GM21619 (cell line): ENCODE data around the gene DPEP1.
"Not testable (repeated sequence)": the region's sequence is repeated elsewhere in the genome, so short reads cannot be mapped to it uniquely, and the experiment has no call there.

ENCODE experiments used
- ATAC-seq: cut with Tn5 transposase; IDR thresholded peaks from one replicate; pipeline ENCODE4 v1.9.1; 2021; ENCODE audit not compliant: unreplicated experiment

DPEP1 gene

DNA sequence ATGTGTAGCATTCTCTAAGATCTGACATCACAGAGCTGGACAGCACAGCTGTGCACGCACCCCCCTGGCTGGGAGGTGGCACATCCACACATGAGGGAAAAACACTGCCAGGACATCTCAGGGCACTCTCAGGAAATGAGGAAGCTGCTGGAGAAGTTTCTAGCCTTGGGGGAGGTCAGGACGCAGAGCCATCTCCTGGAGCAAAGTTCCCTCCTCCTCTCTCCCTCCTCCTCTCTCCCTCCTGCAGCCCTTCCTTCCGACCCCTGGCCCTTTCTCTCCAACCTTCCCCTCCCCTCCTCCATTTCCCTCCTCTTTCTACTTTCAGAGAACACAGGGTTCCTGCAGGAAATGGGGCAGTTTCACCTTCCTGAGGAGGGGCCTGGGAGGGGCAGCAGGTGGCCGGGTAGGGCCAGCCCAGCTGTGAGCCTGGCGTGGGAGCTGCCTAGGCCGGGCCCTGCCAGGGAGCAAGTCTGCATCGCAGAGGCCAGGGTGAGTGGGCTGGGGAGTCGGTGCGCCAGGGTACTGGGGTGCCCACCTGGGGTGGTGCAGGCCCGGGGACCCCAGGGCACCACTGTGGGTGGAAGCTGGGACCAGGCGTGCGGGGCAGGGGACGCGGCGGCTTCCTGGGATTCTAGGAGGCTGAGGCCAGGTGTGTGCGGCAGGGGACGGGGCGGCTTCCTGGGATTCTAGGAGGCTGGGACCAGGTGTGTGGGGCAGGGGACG, at the start of gene DPEP1:
TSS of gene DPEP1 (plus strand) at position 412 of the 723 bp plus-strand sequence. CDS start 16,769 bp downstream, outside the sequence.
- no peak for ATAC-seq

DNA sequence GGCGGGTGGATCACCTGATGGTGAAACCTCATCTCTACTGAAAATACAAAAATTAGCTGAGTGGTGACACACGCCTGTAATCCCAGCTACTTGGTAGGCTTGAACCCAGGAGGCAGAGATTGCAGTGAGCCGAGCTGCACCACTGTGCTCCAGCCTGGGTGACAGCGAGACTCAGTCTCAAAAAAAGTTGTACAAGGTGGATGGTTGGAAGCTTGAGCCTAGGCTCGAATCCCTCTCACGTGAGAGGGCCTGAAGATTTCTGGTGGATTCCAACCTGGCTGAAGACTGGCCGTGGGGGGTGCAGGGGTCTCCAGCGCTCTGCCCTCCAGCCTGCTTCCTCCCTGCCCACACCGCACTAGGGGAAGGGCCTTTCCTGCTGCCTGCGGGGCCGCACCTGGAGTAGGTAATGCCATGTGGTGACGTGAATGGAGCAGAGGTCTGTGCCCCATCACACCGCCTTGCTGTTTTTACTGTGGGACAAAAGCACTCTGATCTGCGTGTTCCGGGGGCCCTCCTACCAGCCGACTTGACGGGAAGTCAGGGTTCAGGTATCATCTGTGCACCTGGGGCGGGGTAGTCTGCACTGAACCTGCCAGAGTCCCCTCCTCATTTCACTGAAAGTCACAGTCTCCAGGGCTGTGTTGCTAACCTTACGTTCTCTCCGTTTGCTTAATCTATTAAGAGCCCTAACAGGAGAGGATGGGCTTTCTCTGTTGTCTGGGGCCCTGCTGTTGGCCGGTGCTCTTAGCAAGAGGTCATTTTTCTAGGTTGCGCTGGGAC, 48.8 kb upstream of the DPEP1 start:
- ATAC-seq: no peak

DNA sequence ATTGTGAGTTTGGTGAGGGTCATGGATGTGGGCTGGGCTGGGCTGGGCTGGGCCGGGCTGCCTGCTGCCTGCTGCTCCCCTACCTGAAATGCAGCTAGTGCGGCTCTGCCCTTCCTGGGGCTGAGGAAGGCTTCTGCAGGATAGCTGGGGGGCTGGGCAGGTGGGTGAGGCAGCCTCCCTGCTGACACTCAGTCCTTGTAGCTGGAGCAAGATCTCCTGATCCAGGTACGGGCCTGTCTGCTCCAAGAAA, 48.3 kb upstream of the DPEP1 start:
- ATAC-seq: no peak

DNA sequence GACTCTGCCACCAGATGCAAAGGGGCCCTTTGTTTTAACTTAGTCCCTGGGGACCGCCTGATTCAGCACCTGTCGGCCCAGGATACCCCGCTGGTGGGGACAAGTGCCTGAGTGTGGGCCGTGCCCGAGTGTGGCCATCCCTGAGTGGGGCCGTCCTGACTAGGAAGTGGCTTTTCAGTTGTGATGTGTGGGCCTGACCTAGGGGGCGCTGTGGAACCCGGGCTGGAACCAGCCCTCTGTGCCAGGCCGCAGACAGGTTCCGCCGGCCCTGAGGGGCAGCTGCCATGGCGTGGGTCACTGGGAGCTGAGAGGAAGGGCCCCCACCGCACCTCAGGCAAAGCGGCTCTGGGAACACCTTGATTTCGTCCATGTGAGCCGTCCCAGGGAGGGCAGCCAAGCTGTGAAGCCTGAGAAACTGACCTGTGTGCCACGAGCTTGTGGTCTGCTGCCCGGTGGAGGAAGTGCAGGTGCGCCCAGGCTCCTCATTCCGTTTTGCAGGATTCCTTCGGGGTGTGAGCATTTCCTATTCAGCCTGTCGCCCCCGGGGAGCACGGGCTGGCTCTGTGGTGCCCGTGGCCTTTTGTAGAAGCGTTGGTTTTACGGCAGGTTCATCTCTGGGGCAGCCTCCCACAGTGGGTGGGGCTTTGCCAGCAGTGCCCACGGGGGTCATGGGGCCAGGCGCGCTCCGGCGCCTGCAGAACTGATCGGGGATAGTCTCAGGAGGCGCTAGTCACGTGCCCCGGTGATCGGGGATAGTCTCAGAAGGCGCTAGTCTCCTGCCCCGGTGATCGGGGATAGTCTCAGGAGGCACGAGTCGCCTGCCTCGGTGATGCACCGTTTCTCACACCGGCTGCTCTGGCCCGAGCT, 47.7 kb upstream of the DPEP1 start:
- no peak for ATAC-seq

DNA sequence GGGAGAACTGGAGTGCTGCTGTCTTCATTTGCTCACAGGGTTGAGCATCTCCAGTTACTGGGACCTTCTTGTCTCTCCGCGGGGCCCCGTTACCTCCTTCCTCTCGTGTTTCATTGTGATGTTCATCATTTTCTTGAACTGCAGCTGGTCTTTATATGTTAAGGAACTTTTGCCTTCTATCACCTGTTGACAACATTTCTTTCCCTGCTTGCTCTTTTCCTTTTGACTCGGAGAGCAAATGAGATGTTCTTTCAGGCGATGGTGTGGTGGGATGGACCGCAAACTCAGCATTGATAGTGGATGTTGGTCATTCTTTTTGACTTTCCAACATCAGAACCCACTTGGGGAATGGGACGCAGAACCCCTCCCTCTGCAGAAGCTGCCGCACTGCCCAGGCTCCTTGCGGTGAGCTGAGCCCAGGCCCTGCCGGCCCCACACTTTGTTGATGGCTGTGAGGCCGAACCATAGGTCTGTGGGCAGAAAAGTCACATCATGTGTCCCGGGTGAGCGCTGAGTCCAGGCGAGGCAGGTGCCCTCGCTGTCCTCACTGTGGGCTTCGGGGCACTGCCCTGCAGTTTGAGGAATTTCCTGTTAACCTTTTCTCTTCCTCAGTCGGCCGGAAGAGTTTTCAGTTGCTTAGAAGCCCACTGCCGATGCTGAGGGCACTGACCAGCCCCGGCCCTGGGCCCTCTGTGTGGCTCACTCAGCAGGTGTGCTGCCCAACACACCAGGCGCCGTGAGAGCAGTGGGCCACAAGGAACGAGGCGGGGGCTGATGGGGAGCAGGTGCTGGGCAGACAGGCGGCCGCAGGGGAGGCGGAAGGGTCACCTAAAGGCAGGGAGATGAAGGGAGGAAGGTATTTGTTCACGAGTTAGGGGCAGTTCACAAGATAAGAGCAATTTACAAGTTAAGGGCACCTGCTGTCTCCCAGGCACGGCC, 45.5 kb upstream of the DPEP1 start:
- ATAC-seq: no peak

DNA sequence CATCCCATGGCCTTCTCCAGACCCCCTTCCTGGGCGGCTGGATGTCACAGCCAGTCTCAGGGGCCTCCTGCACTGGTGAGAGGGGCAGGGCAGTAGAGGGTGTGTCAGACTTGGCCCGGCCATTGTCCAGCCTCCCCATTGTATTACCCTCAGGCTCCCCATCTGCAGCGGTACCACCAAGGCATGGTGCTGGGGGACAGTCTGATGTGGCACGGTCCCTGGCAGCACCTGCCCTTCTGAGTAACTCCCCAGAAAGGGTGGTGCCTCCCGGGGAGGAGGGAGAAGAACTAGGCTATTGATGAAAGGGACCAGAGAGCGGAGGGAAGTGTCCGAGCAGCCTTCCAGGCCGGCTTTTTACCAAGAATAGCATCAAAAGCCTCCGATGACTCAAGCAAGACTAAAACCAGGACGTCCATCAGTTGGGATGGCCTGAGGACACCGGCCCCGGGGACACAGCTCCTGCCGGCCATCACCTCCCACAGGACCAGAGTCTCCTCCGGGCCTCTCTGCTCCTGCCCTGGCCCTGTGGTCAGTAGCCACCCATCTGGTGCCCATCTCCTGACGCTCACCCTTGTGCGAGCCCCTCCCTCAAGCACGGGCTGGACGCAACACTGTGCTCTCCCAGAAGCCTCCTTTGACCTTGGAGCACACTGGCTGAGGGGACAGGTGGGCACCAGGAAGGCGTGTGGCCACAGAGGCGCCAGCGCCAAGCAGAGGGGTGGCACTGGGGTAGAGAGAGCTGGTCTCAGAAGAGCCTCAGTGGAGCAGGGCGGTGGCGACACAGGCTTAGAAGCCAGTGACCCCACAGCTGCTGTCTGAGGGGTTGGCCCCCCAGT, 43.7 kb upstream of the DPEP1 start:
- no peak for ATAC-seq

DNA sequence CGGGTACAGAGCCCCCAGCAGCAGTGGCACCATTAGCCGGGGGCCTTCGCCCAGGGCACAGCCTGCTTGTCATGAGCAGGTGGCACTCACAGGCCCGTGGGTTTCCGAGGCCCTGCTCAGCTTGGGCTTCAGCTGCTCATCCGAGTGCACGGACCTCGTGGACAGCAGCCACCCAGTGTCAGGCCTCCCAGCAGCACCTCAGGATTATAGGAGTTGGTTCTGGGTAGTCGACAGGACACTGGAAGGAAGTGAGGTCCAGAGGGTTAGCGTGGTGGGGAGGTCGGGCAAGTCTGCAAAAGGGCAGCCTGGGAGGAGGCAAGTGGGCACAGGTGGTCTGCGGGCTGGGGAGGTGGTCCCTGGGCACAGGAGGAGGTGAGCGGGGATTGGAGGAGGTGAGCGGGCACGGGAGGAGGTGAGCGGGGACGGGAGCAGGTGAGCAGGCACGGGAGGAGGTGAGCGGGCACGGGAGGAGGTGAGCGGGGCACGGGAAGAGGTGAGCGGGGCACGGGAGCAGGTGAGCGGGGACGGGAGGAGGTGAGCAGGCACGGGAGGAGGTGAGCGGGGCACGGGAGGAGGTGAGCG, 43.0 kb upstream of the DPEP1 start:
- no peak for ATAC-seq

DNA sequence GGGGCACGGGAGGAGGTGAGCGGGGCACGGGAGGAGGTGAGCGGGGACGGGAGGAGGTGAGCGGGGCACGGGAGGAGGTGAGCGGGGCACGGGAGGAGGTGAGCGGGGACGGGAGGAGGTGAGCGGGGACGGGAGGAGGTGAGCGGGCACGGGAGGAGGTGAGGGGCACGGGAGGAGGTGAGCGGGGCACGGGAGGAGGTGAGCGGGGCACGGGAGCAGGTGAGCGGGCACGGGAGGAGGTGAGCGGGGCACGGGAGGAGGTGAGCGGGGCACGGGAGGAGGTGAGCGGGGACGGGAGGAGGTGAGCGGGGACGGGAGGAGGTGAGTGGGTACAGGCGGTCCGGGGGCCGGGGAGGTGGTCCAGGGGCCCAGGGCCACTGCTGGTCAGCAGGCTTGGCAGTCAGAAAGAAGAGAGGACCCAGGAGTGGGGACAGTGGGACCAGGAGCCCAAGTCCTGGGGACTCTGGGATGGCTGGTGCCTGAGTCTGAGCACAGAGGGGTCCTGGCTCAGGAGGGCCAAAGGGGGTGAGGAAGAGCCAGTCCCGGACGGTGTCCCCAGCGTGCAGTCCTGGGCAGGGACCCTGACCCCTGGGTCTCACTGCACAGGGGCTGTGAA, 42.4 kb upstream of the DPEP1 start:
- ATAC-seq: not testable (repeated sequence)

DNA sequence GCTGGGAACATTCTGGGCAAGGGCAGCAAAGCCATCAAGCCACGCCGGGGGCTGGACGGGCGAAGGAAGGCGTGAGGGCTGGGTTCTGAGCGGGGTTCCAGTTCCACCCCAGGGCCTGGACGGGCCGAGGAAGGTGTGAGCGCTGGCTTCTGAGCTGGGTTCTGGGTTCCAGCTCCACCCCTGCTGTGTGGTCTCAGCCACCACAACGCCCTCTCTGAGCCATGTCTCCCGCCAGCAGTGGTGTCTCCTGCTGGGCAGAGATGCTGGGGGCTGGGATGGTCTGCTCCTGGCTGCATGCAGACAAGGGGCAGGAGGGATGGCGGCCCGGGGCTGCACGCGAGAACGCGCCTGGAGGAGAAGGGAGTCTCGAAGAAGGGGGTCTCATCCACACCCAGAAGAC, 41.8 kb upstream of the DPEP1 start:
- ATAC-seq: no peak

DNA sequence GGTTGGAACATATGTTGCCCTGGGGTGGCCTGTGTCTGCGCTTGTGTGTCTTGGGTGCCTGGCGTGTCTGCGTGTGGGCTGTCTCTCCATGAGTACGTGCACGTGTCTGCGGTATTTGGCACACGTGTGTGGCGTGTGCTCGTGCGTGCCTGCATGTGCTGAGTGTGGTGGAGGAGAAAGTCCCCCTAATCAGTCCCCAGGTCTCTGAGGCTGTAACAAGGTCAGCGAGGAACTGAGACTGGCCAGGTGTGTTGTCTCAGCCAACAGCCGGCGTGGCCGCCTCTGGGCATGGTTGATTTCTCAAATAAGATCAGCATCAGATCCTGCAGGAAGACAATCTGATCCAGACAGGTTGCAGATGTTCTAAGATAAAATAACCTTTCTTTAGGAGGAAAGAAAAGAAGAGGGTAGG, 41.4 kb upstream of the DPEP1 start:
- no peak for ATAC-seq

DNA sequence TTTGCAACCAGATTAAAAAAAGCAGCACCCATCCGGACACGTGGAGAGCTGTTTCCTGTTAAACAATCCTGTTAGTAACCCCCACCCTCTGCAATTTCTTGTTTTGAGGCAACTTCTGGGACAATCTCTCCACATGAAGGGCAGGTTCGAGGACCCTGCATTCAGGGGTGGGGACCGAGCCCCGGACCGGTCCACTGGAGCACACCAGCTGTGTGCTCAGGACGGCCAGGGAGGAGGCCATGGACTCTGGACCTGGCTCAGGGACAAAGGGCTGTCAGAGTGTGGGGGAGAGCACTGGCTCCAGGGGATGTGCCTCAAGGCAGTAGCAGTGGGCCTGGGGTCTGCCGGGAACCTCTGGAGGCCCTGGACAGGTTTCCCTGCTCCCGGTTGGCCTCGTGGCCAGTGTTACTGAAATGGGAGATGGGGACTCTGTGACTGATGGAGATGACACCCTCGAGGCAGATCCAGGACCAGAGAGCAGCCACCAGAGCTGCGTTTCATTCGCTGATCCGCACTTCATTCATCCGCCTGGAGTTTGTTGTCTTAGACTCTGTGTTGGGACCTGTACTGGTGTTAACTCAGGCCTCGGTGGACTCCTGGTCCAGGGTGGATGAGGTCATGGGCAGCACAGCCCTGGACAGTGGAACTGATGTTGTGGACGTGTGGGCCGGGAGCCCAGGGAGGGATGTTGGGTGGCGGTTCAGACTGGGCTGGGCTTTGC, 40.8 kb upstream of the DPEP1 start:
- ATAC-seq: no peak

DNA sequence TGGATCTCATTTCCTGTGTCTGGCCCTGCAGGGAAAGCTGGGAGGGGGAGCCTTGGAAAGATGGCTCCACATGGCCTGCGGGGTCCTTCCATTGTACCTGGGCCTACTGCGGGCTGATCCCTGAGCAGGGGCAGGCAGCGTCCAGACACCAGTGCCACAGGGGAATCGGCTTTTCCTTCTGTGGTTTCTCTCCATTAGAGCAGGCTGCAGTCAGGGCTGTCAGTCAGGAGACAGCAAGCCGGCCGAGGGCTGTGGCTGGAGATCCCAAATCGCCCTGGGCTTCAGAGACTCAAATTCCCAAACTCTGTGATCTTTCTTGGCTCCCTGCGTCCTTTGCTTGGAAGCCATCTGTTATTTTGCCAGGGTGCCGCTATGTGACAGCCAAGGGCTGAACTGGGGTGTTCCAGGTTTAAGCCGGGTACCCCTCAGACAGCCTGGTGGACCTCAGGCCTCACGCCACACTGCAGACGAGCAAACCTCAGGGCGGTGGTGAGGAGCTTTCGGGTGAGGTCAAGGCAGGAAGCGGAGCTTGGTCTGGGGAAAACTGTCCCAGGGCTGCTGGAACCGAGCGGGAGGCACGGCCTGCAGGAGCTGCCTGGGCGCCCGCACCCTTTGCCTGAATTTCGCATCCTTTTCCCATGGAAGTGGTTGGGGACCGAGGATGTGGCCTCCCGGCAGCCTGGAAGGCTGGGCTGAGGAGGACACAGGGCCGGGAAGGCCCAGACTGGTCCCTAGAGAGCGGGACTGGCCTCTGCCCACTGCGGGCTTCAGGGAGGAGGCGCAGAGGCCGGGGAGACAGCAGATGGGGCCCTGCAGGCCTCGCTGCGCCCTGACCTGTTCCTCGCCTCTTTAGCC, 39.4 kb upstream of the DPEP1 start:
- peak; percentile 4 for ATAC-seq

DNA sequence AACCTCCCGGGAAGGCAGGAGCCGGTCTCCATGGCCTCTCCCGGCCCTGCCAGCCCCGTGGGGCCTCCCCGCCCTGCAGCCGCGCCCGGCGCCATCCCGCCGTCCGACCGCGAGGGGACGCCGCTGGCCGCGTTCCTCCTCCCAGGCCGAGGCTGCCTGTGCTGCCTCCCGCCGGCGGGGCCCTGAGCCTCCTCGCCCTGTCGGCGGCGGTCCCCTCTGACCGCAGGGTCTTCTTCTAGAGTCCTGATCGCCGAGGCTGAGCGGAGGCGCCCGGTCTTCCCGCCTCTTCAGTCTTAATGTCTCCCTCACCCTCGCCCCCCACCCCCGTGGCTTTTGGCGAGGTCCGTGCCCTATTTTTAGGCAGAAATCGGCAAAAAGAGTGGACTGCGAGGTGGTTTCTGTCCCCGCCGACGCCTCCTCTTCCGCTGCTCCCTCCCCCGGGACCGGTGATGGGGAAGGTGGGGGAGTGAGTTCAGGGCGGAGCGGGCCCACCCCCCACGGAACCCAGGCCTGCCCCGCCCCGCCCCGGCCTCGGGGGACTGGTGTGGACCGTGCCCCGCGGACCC, 38.7 kb upstream of the DPEP1 start:
- ATAC-seq: peak; percentile 45

DNA sequence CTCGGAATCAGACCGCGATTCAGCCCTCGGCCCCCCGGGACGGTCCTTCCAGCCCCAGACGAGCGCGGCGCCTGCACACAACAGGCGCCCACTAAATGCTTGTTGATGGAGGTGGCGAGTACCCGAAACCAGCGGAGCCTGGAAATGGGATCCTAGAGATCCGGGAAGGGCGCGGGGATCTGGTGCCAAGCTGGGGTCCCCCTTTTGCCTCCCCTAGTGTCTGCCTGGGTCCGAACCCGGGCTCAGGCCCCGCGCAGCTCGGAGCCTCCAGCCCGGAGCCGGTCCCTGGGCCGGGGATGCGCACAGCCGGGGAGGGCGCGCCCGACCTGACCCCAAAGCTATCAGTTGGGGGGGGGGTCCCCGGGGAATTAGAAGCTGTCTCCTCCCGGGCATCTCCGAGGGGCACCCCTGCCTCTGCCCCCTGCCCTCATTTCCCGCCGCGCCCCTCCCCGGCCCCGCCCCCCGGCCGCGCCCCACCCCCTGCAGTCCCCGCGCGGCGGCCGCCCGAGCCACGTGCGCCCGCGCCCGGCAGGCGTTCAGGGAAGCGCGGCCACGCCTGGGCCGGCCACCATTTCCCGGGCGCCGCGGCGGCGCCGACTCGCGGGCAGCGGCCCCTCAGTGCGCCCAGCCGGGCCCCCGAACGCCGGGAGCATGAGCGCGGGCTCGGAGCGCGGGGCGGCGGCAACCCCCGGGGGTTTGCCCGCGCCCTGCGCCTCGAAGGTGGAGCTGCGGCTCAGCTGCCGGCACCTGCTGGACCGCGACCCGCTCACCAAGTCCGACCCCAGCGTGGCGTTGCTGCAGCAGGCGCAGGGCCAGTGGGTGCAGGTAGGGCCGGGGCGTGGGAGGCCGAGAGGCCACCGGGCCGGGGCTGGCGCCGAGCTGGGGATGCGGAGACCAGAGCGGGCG, 37.9 kb upstream of the DPEP1 start, which contains the start of gene CPNE7:
TSS of gene CPNE7 (plus strand) at position 512 of the 906 bp plus-strand sequence. CDS start at position 652, 140 bp downstream.
- peak; percentile 22 for ATAC-seq

DNA sequence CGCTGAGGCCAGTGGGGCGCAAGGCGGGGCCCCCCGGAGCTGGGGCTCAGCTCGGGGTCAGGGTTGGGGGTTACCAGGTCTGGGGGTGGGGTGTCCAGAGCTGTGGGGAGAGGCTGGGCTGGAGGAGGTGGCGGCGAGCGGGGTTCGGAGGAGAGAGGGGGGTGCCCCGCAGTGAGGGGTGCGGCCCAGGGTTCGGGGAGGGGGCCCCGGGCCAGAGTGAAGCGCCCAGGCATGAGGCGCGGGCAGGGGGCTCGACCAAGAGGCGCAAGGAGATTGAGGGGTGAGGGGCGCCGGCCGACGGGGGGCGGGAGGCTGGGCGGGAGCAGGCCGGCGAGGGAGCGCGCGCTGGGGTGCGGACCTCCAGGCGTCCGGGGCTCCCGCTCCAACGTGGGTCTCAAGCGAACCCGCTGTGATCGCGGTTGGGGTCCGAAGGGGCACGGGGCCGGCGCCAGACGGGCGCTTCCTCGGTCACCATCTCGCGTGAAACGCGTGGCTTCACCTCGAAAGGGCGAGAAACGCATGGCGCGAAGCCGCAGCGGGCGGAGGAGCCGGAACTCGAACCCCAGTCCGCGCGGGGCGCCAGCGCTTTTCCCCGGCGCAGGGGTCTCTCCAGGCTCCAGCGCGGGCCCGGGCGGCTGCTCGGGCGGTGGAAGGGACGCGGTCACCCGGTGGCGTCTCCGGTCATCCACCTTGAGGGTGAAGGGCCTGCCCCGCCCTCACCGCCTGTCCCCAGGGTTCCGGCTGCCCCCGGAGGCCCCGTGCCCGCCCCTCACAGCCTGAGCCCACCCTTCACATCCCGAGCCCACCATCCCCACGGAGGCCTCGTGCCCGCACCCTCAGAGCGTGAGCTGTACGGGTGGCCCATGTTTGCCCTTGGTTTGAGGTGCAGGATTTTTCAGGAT, 37.0 kb upstream of the DPEP1 start:
- ATAC-seq: no peak
